Measurements from ENCODE around the gene SLC35A5. TPM values are rescaled to one million over a fixed set of nuclear protein-coding genes. Genes with fewer than 3 reads are reported as not detected.
"Not testable (repeated sequence)": the region's sequence is repeated elsewhere in the genome, so short reads cannot be mapped to it uniquely, and the experiment has no call there.

The SLC35A5 gene
- total RNA-seq: 10 to 100 TPM; 16.5 to 18.7 TPM

GRCh38 chr3:112561734-112562529 lies at the start of gene SLC35A5, which contains the start of gene ATG3:
TSS of gene SLC35A5 (plus strand) at chr3:112562045. CDS start at chr3:112563404, 1,359 bp downstream.
TSS of gene ATG3 (minus strand) at chr3:112561962. CDS start at chr3:112561528, 434 bp downstream.
- peaks cover 18% of the 10 kb centered on the region for H3K36me3 Mint-ChIP-seq (ENCODE audit: low read depth)
- POLR2A ChIA-PET: interaction anchor here (0.6 to 1.2 kb wide), 5 partner anchors 14 to 457 kb away, joined by 3 to 7 read pairs (median 3); partner anchors contain the start of gene CD200
- CTCF ChIA-PET: interaction anchor here (0.6 to 1.4 kb wide), 8 partner anchors 10 to 417 kb away, joined by 3 to 4 read pairs (median 3); no protein-coding TSS in a partner anchor
- H3K27ac Mint-ChIP-seq: peak within 1 kb of the TSS; percentile 98
- intact Hi-C loops (cut with DNase I, micrococcal nuclease): loop anchor here (1.0 to 5.0 kb wide), 11 partner anchors 41 to 1185 kb away; partner anchors contain the start of genes GTPBP8 (in 2 of the 2), ATP6V1A (in 1 of the 2), CD200R1 (in 1 of the 2) and NAA50 (in 1 of the 2)
- peak within 1 kb of the TSS; percentile 97 for H3K4me3 Mint-ChIP-seq
- H3K4me1 Mint-ChIP-seq: peaks cover 35% of the 10 kb centered on the region
- ATAC-seq (peak; percentile 81), DNase-seq (peak; percentile 99)
- no peaks in the 10 kb centered on the region for H3K9me3 Mint-ChIP-seq (ENCODE audit: low read depth)
- no peaks in the 10 kb centered on the region for H3K27me3 Mint-ChIP-seq

DNA sequence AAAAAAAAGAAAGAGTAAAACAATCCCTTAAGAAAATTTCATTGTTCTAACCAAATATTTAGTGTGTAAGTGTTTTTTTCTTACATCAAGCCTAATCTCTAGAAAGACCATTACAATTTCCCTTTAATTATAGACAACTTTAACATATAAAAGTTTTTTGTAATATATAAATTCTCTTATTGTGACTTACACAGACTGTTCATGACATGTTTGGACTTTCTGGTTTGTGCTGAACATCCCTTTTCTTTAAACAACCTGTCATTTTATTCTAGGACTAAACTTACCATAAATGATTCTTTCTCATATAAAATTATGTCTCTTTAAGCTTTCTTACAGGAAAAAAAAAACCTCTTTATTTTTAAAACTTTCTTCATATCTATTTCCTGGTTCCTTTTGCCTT lies 49.5 kb upstream of the SLC35A5 start:
- no peak for ATAC-seq
- Mint-ChIP-seq H3K27me3 (no peaks in the 10 kb centered on the region), H3K27ac (no peak overlapping the region), H3K9me3 (ENCODE audit: low read depth) (peaks cover 6% of the 10 kb centered on the region), H3K36me3 (ENCODE audit: low read depth) (peaks cover 2% of the 10 kb centered on the region), H3K4me3 (no peak overlapping the region), H3K4me1 (peaks cover 15% of the 10 kb centered on the region)
- POLR2A ChIA-PET: no interaction called here
- DNase-seq: no peak
- CTCF ChIA-PET: interaction anchor here (1.1 to 2.0 kb wide), 3 partner anchors 9 to 188 kb away, joined by 3 to 6 read pairs (median 4); no protein-coding TSS in a partner anchor
- intact Hi-C loops (cut with DNase I, micrococcal nuclease): loop anchor here in 1 of 2 experiments (10.0 kb wide), 1 partner anchor 48 kb away; no protein-coding TSS in a partner anchor

DNA sequence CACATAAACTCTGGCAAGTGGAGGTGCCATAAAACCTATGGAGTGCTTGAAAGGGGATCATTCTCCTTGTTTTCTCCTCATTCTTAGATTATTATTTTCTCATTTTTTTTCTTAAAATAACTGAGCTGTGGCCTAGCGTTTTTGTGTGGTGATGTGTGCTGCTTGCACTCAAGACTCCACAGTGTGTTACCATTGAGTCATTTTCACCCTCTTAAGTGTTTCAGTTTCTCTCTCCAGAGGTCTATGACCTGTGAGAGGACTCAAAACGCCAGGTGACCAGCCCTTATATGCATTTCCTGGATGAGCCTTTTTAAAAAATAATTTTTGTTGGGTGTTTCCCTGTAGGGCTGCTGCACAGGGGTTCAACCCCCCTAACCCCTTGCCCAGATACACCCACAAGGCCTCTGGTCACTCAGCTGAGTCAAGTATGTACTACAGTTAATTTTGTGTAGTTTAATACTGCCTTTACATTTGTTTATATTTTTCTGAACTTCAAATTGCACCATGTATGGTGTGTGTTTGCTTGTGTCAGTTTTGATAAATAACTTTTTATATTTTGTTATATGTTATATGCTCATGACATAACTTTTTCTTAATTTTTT lies 47.2 kb upstream of the SLC35A5 start:
- H3K9me3 Mint-ChIP-seq (ENCODE audit: low read depth): peaks cover 8% of the 10 kb centered on the region
- H3K27me3 Mint-ChIP-seq: no peaks in the 10 kb centered on the region
- no peak overlapping the region for H3K27ac Mint-ChIP-seq
- H3K4me3 Mint-ChIP-seq: no peak overlapping the region
- ATAC-seq (peak; percentile 95), DNase-seq (peak; percentile 56)
- ChIA-PET POLR2A (interaction anchor here (0.7 to 0.9 kb wide), 2 partner anchors 177 to 221 kb away, joined by 3 read pairs; partner anchors contain the start of gene SLC9C1), CTCF (interaction anchor here (0.9 to 1.4 kb wide), 7 partner anchors 9 to 403 kb away, joined by 3 to 4 read pairs (median 3); no protein-coding TSS in a partner anchor)
- H3K36me3 Mint-ChIP-seq (ENCODE audit: low read depth): peaks cover 5% of the 10 kb centered on the region
- peaks cover 27% of the 10 kb centered on the region for H3K4me1 Mint-ChIP-seq
- intact Hi-C loops (cut with DNase I, micrococcal nuclease): loop anchor here in 1 of 2 experiments (10.0 kb wide), 1 partner anchor 50 kb away; no protein-coding TSS in a partner anchor

- H3K27me3 Mint-ChIP-seq; H3K4me3 Mint-ChIP-seq; H3K36me3 Mint-ChIP-seq (ENCODE audit: low read depth); POLR2A ChIA-PET; H3K9me3 Mint-ChIP-seq (ENCODE audit: low read depth): not testable (repeated sequence)
- H3K4me1 Mint-ChIP-seq: peaks cover 26% of the 10 kb centered on the region
- CTCF ChIA-PET: interaction anchor here (0.7 to 2.1 kb wide), 8 partner anchors 12 to 216 kb away, joined by 3 to 7 read pairs (median 4); partner anchors contain the start of gene CD200
- peak overlapping the region; percentile 80 for H3K27ac Mint-ChIP-seq
- ATAC-seq (peak; percentile 63), DNase-seq (peak; percentile 17)
- intact Hi-C loops (cut with DNase I, micrococcal nuclease): loop anchor here (1.0 to 10.0 kb wide), 9 partner anchors 21 to 408 kb away; no protein-coding TSS in a partner anchor
These were observed 42.9 kb upstream of the SLC35A5 start for GRCh38 chr3:112518970-112519369.

GRCh38 chr3:112519424-112520001 lies 42.3 kb upstream of the SLC35A5 start:
- Mint-ChIP-seq H3K36me3 (ENCODE audit: low read depth) (peaks cover 3% of the 10 kb centered on the region), H3K9me3 (ENCODE audit: low read depth) (peaks cover 2% of the 10 kb centered on the region), H3K27ac (no peak overlapping the region), H3K4me3 (no peak overlapping the region), H3K4me1 (peaks cover 22% of the 10 kb centered on the region), H3K27me3 (no peaks in the 10 kb centered on the region)
- DNase-seq (peak; percentile 37), ATAC-seq (peak; percentile 77)
- ChIA-PET POLR2A (no interaction called here), CTCF (interaction anchor here (0.5 to 3.2 kb wide), 25 partner anchors 12 to 408 kb away, joined by 3 to 21 read pairs (median 4); partner anchors contain the start of genes BTLA and SLC9C1)
- intact Hi-C loops (cut with DNase I, micrococcal nuclease): loop anchor here (1.0 to 10.0 kb wide), 9 partner anchors 21 to 408 kb away; no protein-coding TSS in a partner anchor

DNA sequence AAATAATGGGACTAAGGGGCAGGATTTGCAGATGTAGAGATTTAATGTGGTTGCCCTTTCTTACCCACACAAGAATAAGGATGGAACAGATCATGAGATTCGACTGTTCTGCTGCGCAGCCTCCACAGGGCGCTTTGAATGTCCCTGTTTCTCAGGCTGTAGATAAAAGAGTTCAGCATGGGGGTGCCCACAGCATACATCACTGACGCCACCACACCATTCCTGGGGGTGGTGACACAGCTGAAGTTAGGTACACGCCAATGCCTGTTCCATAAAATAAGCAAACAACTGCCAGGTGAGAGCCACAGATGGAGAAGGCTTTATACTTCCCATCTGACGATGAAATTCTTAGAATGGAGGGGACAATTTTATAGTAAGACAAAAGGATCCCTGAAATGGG lies 37.7 kb upstream of the SLC35A5 start:
- intact Hi-C loops (cut with DNase I, micrococcal nuclease); H3K4me3 Mint-ChIP-seq; DNase-seq; H3K9me3 Mint-ChIP-seq (ENCODE audit: low read depth); H3K36me3 Mint-ChIP-seq (ENCODE audit: low read depth); POLR2A ChIA-PET; ATAC-seq; H3K27me3 Mint-ChIP-seq: not testable (repeated sequence)
- CTCF ChIA-PET: interaction anchor here (2.1 kb wide), 1 partner anchor 191 kb away, joined by 5 read pairs; the partner anchor contains the start of gene CD200
- Mint-ChIP-seq H3K27ac (peak overlapping the region; percentile 27), H3K4me1 (peaks cover 11% of the 10 kb centered on the region)

DNA sequence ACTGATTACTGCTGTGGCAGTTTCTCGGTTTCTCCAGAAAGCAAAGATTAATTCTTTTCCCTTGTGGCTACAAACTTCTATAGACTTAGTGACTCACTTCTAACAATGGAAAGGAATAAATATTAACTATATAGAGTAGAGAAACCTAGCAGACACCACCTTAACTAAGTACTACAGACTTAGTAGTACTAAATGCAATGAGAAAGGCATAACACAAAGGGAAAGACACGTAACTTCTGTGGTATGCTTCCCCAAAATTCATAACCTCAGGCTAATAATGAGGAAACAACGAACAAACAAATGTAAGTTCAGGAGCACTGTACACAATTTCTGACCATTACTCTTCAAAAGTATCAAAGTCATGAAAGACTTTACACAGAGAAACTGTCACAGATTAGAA lies 31.3 kb upstream of the SLC35A5 start:
- CTCF ChIA-PET: interaction anchor here (0.7 to 1.6 kb wide), 20 partner anchors 10 to 419 kb away, joined by 3 to 14 read pairs (median 4); partner anchors contain the start of gene SLC9C1
- ATAC-seq: no peak
- intact Hi-C loops (cut with DNase I, micrococcal nuclease): loop anchor here (2.0 to 5.0 kb wide), 4 partner anchors 238 to 420 kb away; no protein-coding TSS in a partner anchor

DNA sequence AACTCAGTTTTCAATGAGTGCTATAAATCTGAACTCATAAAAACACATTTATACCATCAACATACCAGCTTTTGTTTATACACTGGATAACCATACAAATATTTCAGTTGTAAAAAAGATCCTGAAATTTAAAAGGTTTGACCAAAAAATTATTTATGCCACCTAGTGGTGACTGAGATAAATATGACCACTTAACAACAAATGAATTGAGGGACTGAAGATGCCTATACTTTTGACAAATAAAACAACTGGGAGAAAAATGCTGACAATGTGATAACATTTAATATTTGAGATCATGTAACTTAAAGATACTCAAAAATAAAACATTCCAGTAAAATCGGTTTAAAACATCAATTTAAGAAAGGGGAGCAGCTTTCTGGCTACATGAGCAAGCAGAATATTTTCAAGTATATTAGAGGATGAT lies 30.5 kb upstream of the SLC35A5 start:
- Mint-ChIP-seq H3K36me3 (ENCODE audit: low read depth) (peaks cover 22% of the 10 kb centered on the region), H3K4me3 (no peak overlapping the region), H3K9me3 (ENCODE audit: low read depth) (no peaks in the 10 kb centered on the region), H3K27ac (no peak overlapping the region), H3K27me3 (no peaks in the 10 kb centered on the region), H3K4me1 (peaks cover 10% of the 10 kb centered on the region)
- no peak for ATAC-seq
- CTCF ChIA-PET: interaction anchor here (0.7 to 1.6 kb wide), 24 partner anchors 9 to 420 kb away, joined by 3 to 14 read pairs (median 4); partner anchors contain the start of genes CD200, GCSAM and SLC9C1
- intact Hi-C loops (cut with DNase I, micrococcal nuclease): loop anchor here (1.0 to 5.0 kb wide), 6 partner anchors 204 to 421 kb away; no protein-coding TSS in a partner anchor
- POLR2A ChIA-PET: no interaction called here
- DNase-seq: no peak

More for the DNA sequence above, 31.3 kb upstream of the SLC35A5 start:
- POLR2A ChIA-PET: no interaction called here
- no peaks in the 10 kb centered on the region for H3K27me3 Mint-ChIP-seq
- H3K9me3 Mint-ChIP-seq (ENCODE audit: low read depth): no peaks in the 10 kb centered on the region
- H3K4me3 Mint-ChIP-seq: no peak overlapping the region
- peaks cover 19% of the 10 kb centered on the region for H3K36me3 Mint-ChIP-seq (ENCODE audit: low read depth)
- H3K27ac Mint-ChIP-seq: no peak overlapping the region
- DNase-seq: no peak
- H3K4me1 Mint-ChIP-seq: peaks cover 6% of the 10 kb centered on the region

DNA sequence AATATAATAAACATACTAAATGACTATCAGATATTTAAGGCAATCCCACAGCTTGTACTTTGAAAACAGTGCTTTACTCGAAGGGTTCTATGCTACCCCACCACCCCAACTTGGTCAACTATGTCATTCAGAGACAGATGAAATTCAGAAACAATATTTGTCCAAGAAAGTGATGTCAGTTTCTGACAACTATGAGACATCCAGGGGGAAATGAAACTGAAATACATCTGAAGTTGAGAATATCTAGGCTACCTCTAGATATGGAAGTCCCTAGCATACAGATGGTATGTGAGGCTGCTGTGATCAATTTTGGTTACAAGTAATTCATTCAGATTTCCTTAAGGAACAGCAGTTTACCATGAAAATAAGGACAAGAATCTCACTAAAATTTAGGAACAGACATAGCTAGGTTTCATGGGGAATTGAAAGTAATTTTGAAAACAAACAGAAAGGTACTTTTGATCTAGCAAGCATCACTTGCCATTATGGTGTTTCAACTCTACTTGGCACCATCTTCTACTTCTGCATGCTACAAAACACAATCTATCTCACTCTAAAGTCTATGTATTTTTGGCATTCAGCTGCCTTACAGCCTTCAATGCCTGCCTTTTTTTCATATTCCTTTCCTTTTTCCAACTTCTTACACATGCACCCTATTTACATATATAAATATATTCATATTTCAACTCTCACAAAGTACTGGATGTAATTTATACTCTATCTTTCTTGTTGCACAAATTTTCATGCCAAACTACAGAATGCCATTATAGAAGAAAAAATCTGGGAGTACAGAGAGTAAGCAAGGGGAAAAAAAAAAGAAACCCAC lies 21.8 kb upstream of the SLC35A5 start:
- intact Hi-C loops (cut with DNase I, micrococcal nuclease): no loop called here
- ATAC-seq (peak; percentile 93), DNase-seq (no peak)
- Mint-ChIP-seq H3K36me3 (ENCODE audit: low read depth) (peaks cover 56% of the 10 kb centered on the region), H3K4me1 (peaks cover 26% of the 10 kb centered on the region), H3K27ac (peak overlapping the region; percentile 76), H3K4me3 (no peak overlapping the region), H3K9me3 (ENCODE audit: low read depth) (no peaks in the 10 kb centered on the region), H3K27me3 (no peaks in the 10 kb centered on the region)
- ChIA-PET CTCF (interaction anchor here (1.0 to 1.2 kb wide), 3 partner anchors 9 to 247 kb away, joined by 3 to 5 read pairs (median 3); no protein-coding TSS in a partner anchor), POLR2A (no interaction called here)

DNA sequence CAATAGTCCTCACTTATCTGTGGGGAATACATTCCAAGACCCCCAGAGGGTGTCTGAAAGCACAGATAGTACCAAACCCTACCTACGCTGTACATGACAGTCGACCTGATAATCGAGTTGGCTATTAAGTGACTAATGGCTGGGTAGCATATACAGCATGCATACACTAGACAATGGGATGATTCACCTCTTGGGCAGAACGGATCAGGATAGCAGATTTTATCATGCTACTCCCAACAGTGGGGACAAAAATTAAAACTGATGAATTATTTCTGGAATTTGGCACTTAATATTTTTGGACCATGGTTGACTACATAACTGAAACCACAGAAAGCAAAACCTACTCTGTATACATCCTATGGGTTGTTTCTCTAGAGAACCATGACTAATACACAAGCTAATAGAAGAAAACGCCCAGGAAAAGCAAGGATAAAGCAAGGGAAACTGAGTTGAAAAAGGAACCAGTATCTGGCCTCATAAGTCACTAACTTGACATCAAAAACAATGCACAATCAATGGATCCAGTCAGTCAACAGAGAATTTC lies 15.6 kb upstream of the SLC35A5 start:
- ATAC-seq (no peak), DNase-seq (no peak)
- Mint-ChIP-seq H3K36me3 (ENCODE audit: low read depth) (peaks cover 47% of the 10 kb centered on the region), H3K9me3 (ENCODE audit: low read depth) (no peaks in the 10 kb centered on the region), H3K4me3 (no peak overlapping the region), H3K27ac (peak overlapping the region; percentile 14), H3K27me3 (no peaks in the 10 kb centered on the region), H3K4me1 (peaks cover 10% of the 10 kb centered on the region)
- POLR2A ChIA-PET: no interaction called here
- CTCF ChIA-PET: interaction anchor here (1.9 kb wide), 1 partner anchor 252 kb away, joined by 4 read pairs; the partner anchor contains the start of gene SLC9C1
- intact Hi-C loops (cut with DNase I, micrococcal nuclease): no loop called here
